ENCODE measurements around the gene LSM14A.

Gene LSM14A

GRCh38 chr19:34131100-34131499 is 41.2 kb upstream of the LSM14A start (continued):
- TF ChIP-seq ZNF302 (tag by site-specific recombination; IDR thresholded peaks at IDR 0.05; ENCODE audit: low read depth) (no peak), CTCF (tag by site-specific recombination; IDR thresholded peaks at IDR 0.05) (no peak), ZNF138 (tag by site-specific recombination; IDR thresholded peaks at IDR 0.05; ENCODE audit: borderline replicate concordance) (no peak), YY2 (tag by site-specific recombination; IDR thresholded peaks at IDR 0.05) (no peak), ZNF791 (tag by site-specific recombination; IDR thresholded peaks at IDR 0.05) (no peak), ZNF626 (tag by site-specific recombination; IDR thresholded peaks at IDR 0.05) (no peak), MEIS1 (CRISPR knock-in tag; IDR thresholded peaks at IDR 0.05; ENCODE audit: borderline replicate concordance) (no peak), KLF16 (tag by site-specific recombination; IDR thresholded peaks at IDR 0.05) (no peak), INSM2 (tag by site-specific recombination; IDR thresholded peaks at IDR 0.05) (no peak), ZNF518A (tag by site-specific recombination; conservative IDR thresholded peaks at IDR 0.05; ENCODE audit: low read depth) (no peak), ZNF398 (tag by site-specific recombination; IDR thresholded peaks at IDR 0.05) (no peak), YY1 (tag by site-specific recombination; IDR thresholded peaks at IDR 0.05) (no peak), ZNF514 (tag by site-specific recombination; IDR thresholded peaks at IDR 0.05) (0 out of 2 replicates have a peak, but pooled peaks have one; percentile 60), ZNF664 (tag by site-specific recombination; IDR thresholded peaks at IDR 0.05) (no peak), ZNF843 (tag by site-specific recombination; IDR thresholded peaks at IDR 0.05) (no peak), ZNF792 (tag by site-specific recombination; IDR thresholded peaks at IDR 0.05) (no peak), ZNF48 (tag by site-specific recombination; IDR thresholded peaks at IDR 0.05) (no peak), ZNF140 (tag by site-specific recombination; IDR thresholded peaks at IDR 0.05) (no peak), KLF8 (tag by site-specific recombination; IDR thresholded peaks at IDR 0.05) (no peak; the same call in 1 of the 2 replicates), ZNF184 (tag by site-specific recombination; IDR thresholded peaks at IDR 0.05) (0 out of 2 replicates have a peak, but pooled peaks have one; percentile 18), ZNF629 (tag by site-specific recombination; IDR thresholded peaks at IDR 0.05) (peak; percentile 71), ZNF37A (tag by site-specific recombination; IDR thresholded peaks at IDR 0.05) (no peak), ZNF768 (tag by site-specific recombination; IDR thresholded peaks at IDR 0.05) (no peak), ZNF426 (tag by site-specific recombination; IDR thresholded peaks at IDR 0.05) (no peak), ZNF76 (tag by site-specific recombination; IDR thresholded peaks at IDR 0.05; ENCODE audit: borderline replicate concordance, low read depth) (peak; percentile 26; the same call in 1 of the 2 replicates), ZFP3 (tag by site-specific recombination; IDR thresholded peaks at IDR 0.05; ENCODE audit: low read depth) (no peak), ZNF214 (tag by site-specific recombination; IDR thresholded peaks at IDR 0.05; ENCODE audit: borderline replicate concordance) (no peak), ZNF132 (tag by site-specific recombination; IDR thresholded peaks at IDR 0.05; ENCODE audit: borderline replicate concordance) (no peak), ZNF404 (tag by site-specific recombination; IDR thresholded peaks at IDR 0.05) (no peak), ZFP41 (tag by site-specific recombination; IDR thresholded peaks at IDR 0.05; ENCODE audit: borderline replicate concordance) (no peak)
- TF ChIP-seq, protein P1, sequence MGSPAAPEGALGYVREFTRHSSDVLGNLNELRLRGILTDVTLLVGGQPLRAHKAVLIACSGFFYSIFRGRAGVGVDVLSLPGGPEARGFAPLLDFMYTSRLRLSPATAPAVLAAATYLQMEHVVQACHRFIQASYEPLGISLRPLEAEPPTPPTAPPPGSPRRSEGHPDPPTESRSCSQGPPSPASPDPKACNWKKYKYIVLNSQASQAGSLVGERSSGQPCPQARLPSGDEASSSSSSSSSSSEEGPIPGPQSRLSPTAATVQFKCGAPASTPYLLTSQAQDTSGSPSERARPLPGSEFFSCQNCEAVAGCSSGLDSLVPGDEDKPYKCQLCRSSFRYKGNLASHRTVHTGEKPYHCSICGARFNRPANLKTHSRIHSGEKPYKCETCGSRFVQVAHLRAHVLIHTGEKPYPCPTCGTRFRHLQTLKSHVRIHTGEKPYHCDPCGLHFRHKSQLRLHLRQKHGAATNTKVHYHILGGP (tag by site-specific recombination; IDR thresholded peaks at IDR 0.05) = no peak
